Measurements from ENCODE around the gene ADD1. TPM values are rescaled to one million over a fixed set of nuclear protein-coding genes. Genes with fewer than 3 reads are reported as not detected.

The ADD1 gene
- total and polyA plus RNA-seq, 12 donors, result 163 to 448 (median 214) TPM

DNA sequence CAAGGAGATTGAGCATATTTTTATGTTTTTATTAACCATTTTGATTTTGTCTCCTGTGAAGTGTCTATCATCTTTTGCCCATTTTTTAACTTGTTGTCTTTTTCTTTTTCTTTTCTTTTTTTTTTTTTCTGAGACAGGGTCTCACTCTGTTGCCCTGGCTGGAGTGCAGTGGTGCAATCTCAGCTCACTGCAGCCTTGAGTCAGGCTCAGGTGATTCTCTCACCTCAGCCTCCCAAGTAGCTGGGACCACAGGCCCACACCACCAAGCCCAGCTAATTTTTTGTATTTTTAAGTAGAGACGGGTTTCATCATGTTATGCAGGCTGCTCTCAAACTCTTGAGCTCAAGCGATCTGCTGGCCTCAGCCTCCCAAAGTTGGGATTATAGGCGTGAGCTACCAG, 4.6 kb upstream of the ADD1 start:
- TF ChIP-seq, protein P1, sequence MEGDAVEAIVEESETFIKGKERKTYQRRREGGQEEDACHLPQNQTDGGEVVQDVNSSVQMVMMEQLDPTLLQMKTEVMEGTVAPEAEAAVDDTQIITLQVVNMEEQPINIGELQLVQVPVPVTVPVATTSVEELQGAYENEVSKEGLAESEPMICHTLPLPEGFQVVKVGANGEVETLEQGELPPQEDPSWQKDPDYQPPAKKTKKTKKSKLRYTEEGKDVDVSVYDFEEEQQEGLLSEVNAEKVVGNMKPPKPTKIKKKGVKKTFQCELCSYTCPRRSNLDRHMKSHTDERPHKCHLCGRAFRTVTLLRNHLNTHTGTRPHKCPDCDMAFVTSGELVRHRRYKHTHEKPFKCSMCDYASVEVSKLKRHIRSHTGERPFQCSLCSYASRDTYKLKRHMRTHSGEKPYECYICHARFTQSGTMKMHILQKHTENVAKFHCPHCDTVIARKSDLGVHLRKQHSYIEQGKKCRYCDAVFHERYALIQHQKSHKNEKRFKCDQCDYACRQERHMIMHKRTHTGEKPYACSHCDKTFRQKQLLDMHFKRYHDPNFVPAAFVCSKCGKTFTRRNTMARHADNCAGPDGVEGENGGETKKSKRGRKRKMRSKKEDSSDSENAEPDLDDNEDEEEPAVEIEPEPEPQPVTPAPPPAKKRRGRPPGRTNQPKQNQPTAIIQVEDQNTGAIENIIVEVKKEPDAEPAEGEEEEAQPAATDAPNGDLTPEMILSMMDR (IDR thresholded peaks at IDR 0.05), result no peak
- Histone ChIP-seq H3K27ac (peak overlapping the region in 2 of 10 donors; percentile 73 to 78), H3K36me3 (peaks cover 0 to 27% (median 0%) of the 10 kb centered on the region in 9 donors), H3K4me1 (peaks cover 6 to 66% (median 43%) of the 10 kb centered on the region in 9 donors), H3K4me3 (no peak overlapping the region), H3K27me3 (no peaks in the 10 kb centered on the region), H3K9me3 (no peaks in the 10 kb centered on the region)
- intact Hi-C loops (cut with DNase I), result loop anchor here in 1 of 10 donors (5.0 kb wide), 1 partner anchor 77 kb away; no protein-coding TSS in a partner anchor
- WGBS, 2 donors, result 94 to 99% methylated on average over 3 of the region's 3 CpGs
- DNase-seq (no peak), ATAC-seq (no peak)

DNA sequence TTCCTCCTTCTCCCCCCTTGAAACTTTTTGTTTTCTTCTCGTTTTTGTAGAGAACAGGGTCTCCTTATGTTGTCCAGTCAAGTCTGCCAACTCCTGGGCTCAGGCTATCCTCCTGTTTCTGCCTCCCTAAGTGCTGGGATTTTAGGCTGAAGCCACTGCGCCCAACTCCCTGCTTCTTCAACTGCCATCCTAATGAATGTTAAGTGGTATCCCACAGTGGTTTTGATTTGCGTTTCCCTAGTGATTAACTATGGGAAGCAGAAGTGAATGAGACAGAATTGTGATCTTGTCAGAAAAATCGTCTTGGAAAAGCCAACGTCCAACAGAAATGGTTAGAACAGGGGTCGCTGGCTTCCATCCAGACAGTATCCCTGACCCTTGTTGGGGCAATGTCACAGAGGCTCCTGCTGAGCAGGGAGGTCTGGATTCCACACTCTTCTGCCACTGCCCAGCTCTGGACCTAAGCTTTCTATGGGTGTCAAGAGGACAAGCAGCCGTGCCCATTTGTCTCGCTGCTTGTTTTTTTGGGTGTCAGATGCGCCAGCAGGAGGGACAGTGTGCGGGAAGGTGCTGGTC, 869 bp upstream of the ADD1 start:
- ATAC-seq, result peak in 7 of 8 donors; percentile 1 to 39 (median 16)
- DNase-seq, result no peak
- Histone ChIP-seq H3K27me3 (no peaks in the 10 kb centered on the region), H3K36me3 (no peaks in the 10 kb centered on the region), H3K9me3 (no peaks in the 10 kb centered on the region), H3K4me3 (peak overlapping the region; percentile 67 to 94 (median 86)), H3K27ac (peak overlapping the region; percentile 91 to 100 (median 96)), H3K4me1 (peaks cover under 1 to 64% (median 49%) of the 10 kb centered on the region in 9 donors)
- WGBS, 2 donors, result 13 to 16% methylated on average over 10 of the region's 10 CpGs
- TF ChIP-seq, protein P1 (IDR thresholded peaks at IDR 0.05), result no peak
- intact Hi-C loops (cut with DNase I), result loop anchor here in 5 of 10 donors (5.0 to 10.0 kb wide), 7 partner anchors 35 to 92 kb away; partner anchors contain the start of gene SH3BP2 (in 1 of the 5)

DNA sequence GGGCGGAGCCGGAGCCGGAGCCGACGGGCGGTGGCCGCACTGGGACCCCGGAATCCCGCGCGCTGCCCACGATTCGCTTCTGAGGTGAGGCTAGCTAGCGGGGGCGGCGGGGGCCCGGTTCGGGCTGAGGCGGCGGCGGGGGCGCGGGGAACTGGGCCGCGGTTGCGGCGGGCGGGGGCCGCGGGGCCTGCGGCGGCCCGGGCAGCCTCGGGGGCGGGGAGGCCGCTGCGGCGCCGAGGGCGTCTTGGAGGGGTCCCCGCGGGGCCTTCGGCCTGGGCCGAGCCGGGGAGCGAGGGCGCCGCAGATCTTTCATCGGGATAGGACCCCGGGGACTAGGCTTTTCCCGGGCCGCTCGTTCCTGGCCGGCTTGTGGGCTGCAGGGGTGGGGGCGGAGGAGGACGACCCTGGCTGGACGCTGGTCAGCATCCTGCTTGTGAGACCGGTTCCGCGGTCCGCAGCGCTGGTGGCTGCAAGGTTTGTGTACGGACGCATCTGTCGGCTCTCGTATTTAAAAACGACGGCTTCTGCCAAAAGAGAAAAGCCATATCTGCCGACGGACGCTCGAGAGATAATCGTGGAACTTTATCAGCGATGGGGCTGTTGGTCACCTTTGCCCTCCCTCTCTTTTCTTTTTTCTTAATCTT, 419 bp downstream of the ADD1 start:
- H3K4me3 ChIP-seq, result peak overlapping the region; percentile 67 to 94 (median 86)
- 0 to 1% methylated on average over 63 to 70 of the region's 74 CpGs for WGBS, 2 donors
- ATAC-seq, result peak in 6 of 8 donors; percentile 2 to 21 (median 16)
- TF ChIP-seq, protein P1 (IDR thresholded peaks at IDR 0.05), result no peak
- H3K9me3 ChIP-seq, result no peaks in the 10 kb centered on the region
- H3K4me1 ChIP-seq, result peaks cover 2 to 64% (median 52%) of the 10 kb centered on the region in 9 donors
- H3K36me3 ChIP-seq, result no peaks in the 10 kb centered on the region
- intact Hi-C loops (cut with DNase I), result loop anchor here in 5 of 10 donors (5.0 to 10.0 kb wide), 7 partner anchors 37 to 91 kb away; partner anchors contain the start of gene SH3BP2 (in 1 of the 5)
- peak overlapping the region; percentile 91 to 100 (median 96) for H3K27ac ChIP-seq
- no peaks in the 10 kb centered on the region for H3K27me3 ChIP-seq
- DNase-seq, result peak; percentile 51 to 63

DNA sequence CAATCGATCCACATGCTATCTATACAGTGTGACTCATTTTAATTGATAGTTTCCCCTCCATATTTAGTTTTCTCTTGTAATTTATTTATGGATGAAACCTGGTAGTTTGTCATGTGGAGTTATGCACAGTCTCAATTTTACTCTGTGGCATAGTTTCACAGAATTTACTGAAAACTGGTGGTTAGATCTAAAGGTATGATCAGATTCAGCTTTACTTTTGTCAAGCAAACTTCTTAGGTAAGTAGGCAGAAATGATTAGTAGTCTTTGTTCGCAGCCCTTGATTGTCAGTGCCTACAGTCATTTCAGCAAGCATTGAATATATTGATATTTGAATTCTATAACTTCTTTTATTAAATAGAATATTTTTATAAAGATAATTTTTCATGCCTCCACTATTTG, 2.5 kb downstream of the ADD1 start:
- Histone ChIP-seq H3K9me3 (no peaks in the 10 kb centered on the region), H3K36me3 (no peaks in the 10 kb centered on the region), H3K4me3 (no peak overlapping the region), H3K27me3 (no peaks in the 10 kb centered on the region), H3K27ac (no peak overlapping the region), H3K4me1 (peaks cover 2 to 78% (median 71%) of the 10 kb centered on the region in 9 donors)
- TF ChIP-seq, protein P1 (IDR thresholded peaks at IDR 0.05), result no peak
- intact Hi-C loops (cut with DNase I), result loop anchor here in 2 of 10 donors (10.0 kb wide), 2 partner anchors 81 to 89 kb away; no protein-coding TSS in a partner anchor
- 88 to 92% methylated on average over 2 of the region's 2 CpGs for WGBS, 2 donors
- DNase-seq (no peak), ATAC-seq (no peak)

All from heart right ventricle (tissue), 16 donors.